A549 (cell line): ENCODE data around the gene WFDC1.

Experiments used
- CEBPB ChIP-seq, 2 experiments: fragments of >200 bp in 1 of 2; sonication (Bioruptor Twin) in 1 of 2; formaldehyde crosslinking in 1 of 2; IDR thresholded peaks; 2 replicates each; pipeline ENCODE4 v1.6.1; 2012 to 2016
- CHD4 ChIP-seq: fragments of 200-600 bp; sonication (generic); IDR thresholded peaks from 2 replicates; pipeline ENCODE4 v1.6.1; 2016; ENCODE audit warnings: antibody characterized with exemption, mild to moderate bottlenecking, borderline replicate concordance
- EHF ChIP-seq: fragments of 250-450 bp; sonication (Bioruptor Pico); IDR thresholded peaks from 2 replicates; pipeline ENCODE4 v1.5.0; 2020; ENCODE audit warnings: mild to moderate bottlenecking
- MAFK ChIP-seq: fragments of 450-650 bp; IDR thresholded peaks from 2 replicates; pipeline ENCODE4 v1.6.1; 2014; ENCODE audit not compliant: partially characterized antibody
- POLR2A ChIP-seq: IDR thresholded peaks from 2 replicates; pipeline ENCODE4 v1.6.1; 2012; ENCODE audit warnings: mild to moderate bottlenecking, low read length
- RFX5 ChIP-seq: fragments of 450-650 bp; IDR thresholded peaks from 2 replicates; pipeline ENCODE4 v1.7.1; 2014; ENCODE audit warnings: antibody characterized with exemption, mild to moderate bottlenecking, moderate library complexity
- TF ChIP-seq, protein P1 (sequence below): fragments of >200 bp; sonication (Bioruptor Twin); formaldehyde crosslinking; IDR thresholded peaks from 3 replicates; pipeline ENCODE4 v1.5.1; 2016
- TF ChIP-seq, protein P2 (sequence below): fragments of >200 bp; sonication (Bioruptor Twin); formaldehyde crosslinking; IDR thresholded peaks from 3 replicates; pipeline ENCODE4 v1.6.1; 2016

DNA sequence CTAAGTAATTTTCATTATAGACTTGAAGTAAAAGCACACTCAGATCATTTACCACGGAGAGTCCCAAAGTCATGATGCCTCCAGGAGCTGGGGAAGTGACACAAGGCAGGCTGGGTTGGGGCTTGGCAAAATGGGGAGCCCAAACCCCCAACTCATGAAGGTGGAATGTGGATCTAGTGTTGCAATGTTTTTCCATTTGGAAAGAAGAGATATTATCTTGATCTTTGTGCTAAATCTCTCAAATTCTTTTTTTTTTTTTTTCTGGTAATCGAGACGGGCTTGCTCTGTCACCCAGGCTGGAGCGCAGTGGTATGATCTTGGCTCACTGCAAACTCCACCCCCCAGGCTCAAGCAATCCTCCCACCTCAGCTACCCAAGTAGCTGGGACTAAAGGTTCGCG lies 47.3 kb upstream of the WFDC1 start:
- TF ChIP-seq, protein P1, sequence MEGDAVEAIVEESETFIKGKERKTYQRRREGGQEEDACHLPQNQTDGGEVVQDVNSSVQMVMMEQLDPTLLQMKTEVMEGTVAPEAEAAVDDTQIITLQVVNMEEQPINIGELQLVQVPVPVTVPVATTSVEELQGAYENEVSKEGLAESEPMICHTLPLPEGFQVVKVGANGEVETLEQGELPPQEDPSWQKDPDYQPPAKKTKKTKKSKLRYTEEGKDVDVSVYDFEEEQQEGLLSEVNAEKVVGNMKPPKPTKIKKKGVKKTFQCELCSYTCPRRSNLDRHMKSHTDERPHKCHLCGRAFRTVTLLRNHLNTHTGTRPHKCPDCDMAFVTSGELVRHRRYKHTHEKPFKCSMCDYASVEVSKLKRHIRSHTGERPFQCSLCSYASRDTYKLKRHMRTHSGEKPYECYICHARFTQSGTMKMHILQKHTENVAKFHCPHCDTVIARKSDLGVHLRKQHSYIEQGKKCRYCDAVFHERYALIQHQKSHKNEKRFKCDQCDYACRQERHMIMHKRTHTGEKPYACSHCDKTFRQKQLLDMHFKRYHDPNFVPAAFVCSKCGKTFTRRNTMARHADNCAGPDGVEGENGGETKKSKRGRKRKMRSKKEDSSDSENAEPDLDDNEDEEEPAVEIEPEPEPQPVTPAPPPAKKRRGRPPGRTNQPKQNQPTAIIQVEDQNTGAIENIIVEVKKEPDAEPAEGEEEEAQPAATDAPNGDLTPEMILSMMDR = no peak
- TF ChIP-seq CEBPB (IDR thresholded peaks at IDR 0.05) = no peak
- TF ChIP-seq EHF = no peak
- TF ChIP-seq CHD4 = no peak
- TF ChIP-seq POLR2A = no peak
- TF ChIP-seq MAFK = no peak
- no peak for TF ChIP-seq RFX5
- TF ChIP-seq, protein P2, sequence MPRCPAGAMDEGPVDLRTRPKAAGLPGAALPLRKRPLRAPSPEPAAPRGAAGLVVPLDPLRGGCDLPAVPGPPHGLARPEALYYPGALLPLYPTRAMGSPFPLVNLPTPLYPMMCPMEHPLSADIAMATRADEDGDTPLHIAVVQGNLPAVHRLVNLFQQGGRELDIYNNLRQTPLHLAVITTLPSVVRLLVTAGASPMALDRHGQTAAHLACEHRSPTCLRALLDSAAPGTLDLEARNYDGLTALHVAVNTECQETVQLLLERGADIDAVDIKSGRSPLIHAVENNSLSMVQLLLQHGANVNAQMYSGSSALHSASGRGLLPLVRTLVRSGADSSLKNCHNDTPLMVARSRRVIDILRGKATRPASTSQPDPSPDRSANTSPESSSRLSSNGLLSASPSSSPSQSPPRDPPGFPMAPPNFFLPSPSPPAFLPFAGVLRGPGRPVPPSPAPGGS = no peak
